ENCODE measurements around the gene FAM20C. TPM values are rescaled to one million over a fixed set of nuclear protein-coding genes. Genes with fewer than 3 reads are reported as not detected.

The FAM20C gene
- total RNA-seq, 4 donors from 2014 or later, result 9.6 to 35.3 (median 18.6) TPM

- Histone ChIP-seq H3K4me1 (peaks cover 0 to 4% of the 10 kb centered on the region in 2 donors), H3K27ac (no peak overlapping the region), H3K9me3 (no peaks in the 10 kb centered on the region), H3K4me3 (no peak overlapping the region), H3K36me3 (peaks cover 0 to 56% of the 10 kb centered on the region in 2 donors), H3K27me3 (no peaks in the 10 kb centered on the region)
- intact Hi-C loops (cut with DNase I; ENCODE audit: low total_unique reads), result no loop called here
- ATAC-seq, result no peak
- TF ChIP-seq POLR2A (IDR thresholded peaks at IDR 0.05), result no peak
- TF ChIP-seq, protein P1, sequence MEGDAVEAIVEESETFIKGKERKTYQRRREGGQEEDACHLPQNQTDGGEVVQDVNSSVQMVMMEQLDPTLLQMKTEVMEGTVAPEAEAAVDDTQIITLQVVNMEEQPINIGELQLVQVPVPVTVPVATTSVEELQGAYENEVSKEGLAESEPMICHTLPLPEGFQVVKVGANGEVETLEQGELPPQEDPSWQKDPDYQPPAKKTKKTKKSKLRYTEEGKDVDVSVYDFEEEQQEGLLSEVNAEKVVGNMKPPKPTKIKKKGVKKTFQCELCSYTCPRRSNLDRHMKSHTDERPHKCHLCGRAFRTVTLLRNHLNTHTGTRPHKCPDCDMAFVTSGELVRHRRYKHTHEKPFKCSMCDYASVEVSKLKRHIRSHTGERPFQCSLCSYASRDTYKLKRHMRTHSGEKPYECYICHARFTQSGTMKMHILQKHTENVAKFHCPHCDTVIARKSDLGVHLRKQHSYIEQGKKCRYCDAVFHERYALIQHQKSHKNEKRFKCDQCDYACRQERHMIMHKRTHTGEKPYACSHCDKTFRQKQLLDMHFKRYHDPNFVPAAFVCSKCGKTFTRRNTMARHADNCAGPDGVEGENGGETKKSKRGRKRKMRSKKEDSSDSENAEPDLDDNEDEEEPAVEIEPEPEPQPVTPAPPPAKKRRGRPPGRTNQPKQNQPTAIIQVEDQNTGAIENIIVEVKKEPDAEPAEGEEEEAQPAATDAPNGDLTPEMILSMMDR (IDR thresholded peaks at IDR 0.05 in 4 of 5, conservative IDR thresholded peaks at IDR 0.05 in 1 of 5), result no peak
- DNase-seq, result no peak
- in situ Hi-C loops (cut with MboI; ENCODE audit: low sequenced_read_pairs in 4 of 4), result no loop called here
Observed at GRCh38 chr7:248732-249435, 56.5 kb downstream of the FAM20C start.

DNA sequence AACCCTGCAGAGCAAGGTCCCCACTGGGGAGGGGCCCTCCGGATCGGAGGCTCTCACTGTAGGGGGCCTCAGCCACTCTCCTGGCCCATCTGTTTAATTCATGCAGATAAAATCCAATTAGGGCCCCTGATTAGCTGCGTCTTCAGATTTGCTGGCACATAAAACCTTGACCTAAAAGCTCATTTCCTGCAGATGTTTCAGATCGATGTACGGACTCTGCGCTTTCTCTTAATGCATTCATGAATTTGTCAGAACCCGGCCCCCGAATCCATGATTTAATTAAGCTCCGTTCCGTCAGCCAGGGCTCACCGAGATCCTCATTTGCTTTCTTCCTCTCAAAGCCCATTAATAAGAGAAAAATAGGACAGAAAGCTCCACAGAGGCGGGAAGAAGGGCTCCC, 57.6 kb downstream of the FAM20C start:
- intact Hi-C loops (cut with DNase I; ENCODE audit: low total_unique reads), result no loop called here
- DNase-seq, result no peak
- TF ChIP-seq, protein P1 (IDR thresholded peaks at IDR 0.05 in 4 of 5, conservative IDR thresholded peaks at IDR 0.05 in 1 of 5), result no peak
- TF ChIP-seq POLR2A (IDR thresholded peaks at IDR 0.05), result no peak
- Histone ChIP-seq H3K9me3 (no peaks in the 10 kb centered on the region), H3K4me3 (no peak overlapping the region), H3K27ac (no peak overlapping the region), H3K27me3 (no peaks in the 10 kb centered on the region), H3K4me1 (peaks cover 0 to 4% of the 10 kb centered on the region in 2 donors), H3K36me3 (peaks cover 0 to 56% of the 10 kb centered on the region in 2 donors)
- in situ Hi-C loops (cut with MboI; ENCODE audit: low sequenced_read_pairs in 4 of 4), result no loop called here
- ATAC-seq, result no peak

GRCh38 chr7:250523-250922, 58.2 kb downstream of the FAM20C start:
- DNase-seq, result no peak
- H3K36me3 ChIP-seq, result peaks cover 0 to 61% of the 10 kb centered on the region in 2 donors

DNA sequence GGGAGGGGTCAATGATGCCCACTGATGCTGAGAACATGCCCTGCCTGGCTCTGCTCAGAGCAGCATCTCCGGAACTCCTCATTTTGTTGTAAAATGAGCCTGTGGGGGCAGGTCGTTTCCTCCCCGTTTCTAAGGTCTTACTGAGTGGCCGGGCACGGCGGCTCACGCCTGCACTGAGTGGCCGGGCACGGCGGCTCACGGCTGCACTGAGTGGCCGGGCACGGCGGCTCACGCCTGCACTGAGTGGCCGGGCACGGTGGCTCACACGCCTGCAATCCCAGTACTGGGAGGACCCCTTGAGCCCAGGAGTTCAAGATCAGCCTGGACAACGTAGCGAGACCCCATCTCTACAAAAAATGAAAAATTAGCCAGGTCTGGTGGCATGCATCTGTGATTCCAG, 58.6 kb downstream of the FAM20C start:
- Histone ChIP-seq H3K4me3 (no peak overlapping the region), H3K27me3 (no peaks in the 10 kb centered on the region), H3K27ac (no peak overlapping the region), H3K4me1 (peaks cover 0 to 4% of the 10 kb centered on the region in 2 donors), H3K36me3 (peaks cover 0 to 66% of the 10 kb centered on the region in 2 donors), H3K9me3 (no peaks in the 10 kb centered on the region)
- intact Hi-C loops (cut with DNase I; ENCODE audit: low total_unique reads) (no loop called here), in situ Hi-C loops (cut with MboI; ENCODE audit: low sequenced_read_pairs in 4 of 4) (no loop called here)
- no peak for DNase-seq
- TF ChIP-seq POLR2A (IDR thresholded peaks at IDR 0.05), result no peak
- TF ChIP-seq, protein P1 (IDR thresholded peaks at IDR 0.05 in 4 of 5, conservative IDR thresholded peaks at IDR 0.05 in 1 of 5), result no peak
- no peak for ATAC-seq

More at GRCh38 chr7:250523-250922, 58.2 kb downstream of the FAM20C start:
- H3K9me3 ChIP-seq, result no peaks in the 10 kb centered on the region
- no peaks in the 10 kb centered on the region for H3K27me3 ChIP-seq
- H3K27ac ChIP-seq, result no peak overlapping the region
- in situ Hi-C loops (cut with MboI; ENCODE audit: low sequenced_read_pairs in 4 of 4), result no loop called here
- TF ChIP-seq POLR2A (IDR thresholded peaks at IDR 0.05), result no peak
- TF ChIP-seq, protein P1 (IDR thresholded peaks at IDR 0.05 in 4 of 5, conservative IDR thresholded peaks at IDR 0.05 in 1 of 5), result no peak
- intact Hi-C loops (cut with DNase I; ENCODE audit: low total_unique reads), result no loop called here
- peaks cover 0 to 4% of the 10 kb centered on the region in 2 donors for H3K4me1 ChIP-seq
- no peak overlapping the region for H3K4me3 ChIP-seq
- ATAC-seq, result no peak

All from gastrocnemius medialis (tissue), 4 donors.